Subcutaneous adipose tissue (tissue), 4 donors: ENCODE measurements around the gene EPHB3. TPM values are rescaled to one million over a fixed set of nuclear protein-coding genes. Genes with fewer than 3 reads are reported as not detected.

ENCODE experiments used
- total RNA-seq, 4 donors: library from RNA; depleted of rRNA; stranded (reverse); fragments of >200 nt; gene quantifications; one replicate each; pipeline ENCODE4 v1.1.0, GENCODE V29; 2016
- TF ChIP-seq, protein P1 (sequence below): fragments of 450-650 bp; IDR thresholded peaks from one replicate; pipeline ENCODE4 v1.5.1; 2016; ENCODE audit warnings: low read depth, mild to moderate bottlenecking, control low read depth, antibody characterized with exemption, moderate library complexity

EPHB3 gene
- total RNA-seq, 4 donors from 2014 or later, result 0.17 to 0.22 TPM; not detected in 2

DNA sequence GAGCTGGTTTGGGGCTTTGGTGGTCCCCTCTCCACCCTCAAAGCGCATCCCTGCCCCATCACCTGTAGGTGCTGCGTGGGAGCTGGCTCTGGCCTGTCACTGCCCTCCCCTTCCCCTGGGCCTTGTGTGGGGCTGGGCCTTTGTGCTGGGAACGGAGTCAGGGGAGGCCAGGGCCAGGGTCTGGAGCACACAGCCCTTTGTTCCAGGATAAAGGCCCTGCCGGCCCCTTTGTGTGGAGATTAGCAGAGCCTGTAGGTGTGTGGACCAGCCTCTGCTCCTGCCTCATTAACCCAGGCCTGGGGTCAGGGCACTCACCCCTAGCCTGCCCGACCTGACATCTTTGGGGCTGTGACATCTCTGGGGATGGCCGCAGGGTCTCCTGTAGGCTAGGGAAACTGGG, 8.9 kb downstream of the EPHB3 start:
- TF ChIP-seq, protein P1, sequence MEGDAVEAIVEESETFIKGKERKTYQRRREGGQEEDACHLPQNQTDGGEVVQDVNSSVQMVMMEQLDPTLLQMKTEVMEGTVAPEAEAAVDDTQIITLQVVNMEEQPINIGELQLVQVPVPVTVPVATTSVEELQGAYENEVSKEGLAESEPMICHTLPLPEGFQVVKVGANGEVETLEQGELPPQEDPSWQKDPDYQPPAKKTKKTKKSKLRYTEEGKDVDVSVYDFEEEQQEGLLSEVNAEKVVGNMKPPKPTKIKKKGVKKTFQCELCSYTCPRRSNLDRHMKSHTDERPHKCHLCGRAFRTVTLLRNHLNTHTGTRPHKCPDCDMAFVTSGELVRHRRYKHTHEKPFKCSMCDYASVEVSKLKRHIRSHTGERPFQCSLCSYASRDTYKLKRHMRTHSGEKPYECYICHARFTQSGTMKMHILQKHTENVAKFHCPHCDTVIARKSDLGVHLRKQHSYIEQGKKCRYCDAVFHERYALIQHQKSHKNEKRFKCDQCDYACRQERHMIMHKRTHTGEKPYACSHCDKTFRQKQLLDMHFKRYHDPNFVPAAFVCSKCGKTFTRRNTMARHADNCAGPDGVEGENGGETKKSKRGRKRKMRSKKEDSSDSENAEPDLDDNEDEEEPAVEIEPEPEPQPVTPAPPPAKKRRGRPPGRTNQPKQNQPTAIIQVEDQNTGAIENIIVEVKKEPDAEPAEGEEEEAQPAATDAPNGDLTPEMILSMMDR, result no peak

DNA sequence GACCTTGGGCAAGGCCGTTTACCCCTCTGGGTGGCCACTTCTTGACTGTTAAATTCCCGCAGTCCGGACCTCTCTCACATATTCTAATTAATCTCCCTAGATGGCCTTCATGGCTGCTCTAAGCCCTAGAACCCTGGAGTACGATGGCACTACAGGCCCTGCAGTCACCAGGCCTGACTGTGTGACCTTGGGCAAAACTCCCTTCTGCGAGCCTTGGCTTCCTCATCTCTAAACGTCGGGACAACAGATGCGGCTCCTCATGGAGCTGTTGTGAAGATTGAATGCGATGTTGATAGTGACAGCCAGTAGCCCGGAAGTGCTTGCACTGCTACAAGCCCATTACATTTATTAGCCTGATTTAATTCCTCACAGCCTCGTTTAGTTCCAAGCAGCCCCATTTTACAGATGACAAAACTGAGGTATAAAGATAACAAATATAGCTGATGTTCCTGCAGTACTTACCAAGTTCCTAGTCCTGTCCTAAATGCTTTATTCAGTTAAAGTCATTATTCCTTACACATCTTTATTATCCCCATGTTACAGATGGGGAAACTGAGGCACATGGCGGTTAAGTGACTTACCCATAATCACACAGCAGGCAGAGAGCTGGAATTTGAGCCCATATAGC, 10.3 kb downstream of the EPHB3 start:
- TF ChIP-seq, protein P1, result no peak

DNA sequence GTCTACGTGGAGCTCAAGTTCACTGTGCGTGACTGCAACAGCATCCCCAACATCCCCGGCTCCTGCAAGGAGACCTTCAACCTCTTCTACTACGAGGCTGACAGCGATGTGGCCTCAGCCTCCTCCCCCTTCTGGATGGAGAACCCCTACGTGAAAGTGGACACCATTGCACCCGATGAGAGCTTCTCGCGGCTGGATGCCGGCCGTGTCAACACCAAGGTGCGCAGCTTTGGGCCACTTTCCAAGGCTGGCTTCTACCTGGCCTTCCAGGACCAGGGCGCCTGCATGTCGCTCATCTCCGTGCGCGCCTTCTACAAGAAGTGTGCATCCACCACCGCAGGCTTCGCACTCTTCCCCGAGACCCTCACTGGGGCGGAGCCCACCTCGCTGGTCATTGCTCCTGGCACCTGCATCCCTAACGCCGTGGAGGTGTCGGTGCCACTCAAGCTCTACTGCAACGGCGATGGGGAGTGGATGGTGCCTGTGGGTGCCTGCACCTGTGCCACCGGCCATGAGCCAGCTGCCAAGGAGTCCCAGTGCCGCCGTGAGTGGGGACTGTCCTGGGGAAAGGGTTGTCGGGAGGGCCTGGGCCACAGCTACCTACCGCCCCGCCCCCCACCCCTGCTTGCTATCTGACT, 11.2 kb downstream of the EPHB3 start:
- TF ChIP-seq, protein P1, result no peak

DNA sequence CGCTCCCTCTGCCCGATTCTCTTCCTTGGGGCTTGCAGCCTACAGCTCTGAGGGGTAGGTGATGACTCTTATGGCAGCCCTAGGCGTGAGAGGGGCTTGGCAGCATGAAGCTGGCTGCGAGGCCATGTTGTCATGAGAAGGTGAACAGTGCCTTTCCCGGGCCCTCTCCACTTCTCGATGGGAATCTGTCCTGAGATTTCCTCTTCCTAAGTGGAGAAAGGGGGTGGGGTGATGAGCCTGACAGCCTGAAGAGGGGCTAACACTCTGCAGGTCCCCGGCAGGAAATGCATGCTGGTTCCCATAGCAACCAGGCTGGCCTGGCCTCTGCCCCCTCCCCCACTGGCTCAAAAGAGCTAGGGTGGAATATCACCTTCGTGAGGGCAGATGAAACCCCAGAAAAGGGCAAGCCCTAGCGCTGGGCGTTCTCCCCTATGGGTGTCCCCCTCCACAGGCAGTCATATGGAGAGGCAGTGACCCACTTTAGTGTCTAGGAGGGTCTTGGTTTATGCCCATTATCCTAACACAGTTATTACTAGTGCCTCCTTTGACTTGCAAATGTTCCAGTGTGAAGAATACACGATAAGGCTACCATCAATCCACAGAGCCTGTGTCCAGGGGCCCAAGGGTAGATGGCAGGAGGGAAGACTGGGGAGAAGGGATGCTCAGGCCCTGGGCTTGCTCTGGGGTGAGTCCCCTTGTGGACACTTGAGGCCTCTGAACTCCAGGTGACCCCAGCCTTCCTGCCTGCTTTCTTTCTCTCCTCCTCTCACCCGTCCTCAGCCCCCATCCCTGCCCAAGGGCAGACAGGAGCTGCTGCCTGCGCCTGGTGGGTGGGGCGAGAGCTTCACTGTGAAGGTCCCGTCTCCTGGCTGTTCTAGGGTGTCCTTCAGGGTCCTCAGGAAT, 13.2 kb downstream of the EPHB3 start:
- TF ChIP-seq, protein P1, result no peak

DNA sequence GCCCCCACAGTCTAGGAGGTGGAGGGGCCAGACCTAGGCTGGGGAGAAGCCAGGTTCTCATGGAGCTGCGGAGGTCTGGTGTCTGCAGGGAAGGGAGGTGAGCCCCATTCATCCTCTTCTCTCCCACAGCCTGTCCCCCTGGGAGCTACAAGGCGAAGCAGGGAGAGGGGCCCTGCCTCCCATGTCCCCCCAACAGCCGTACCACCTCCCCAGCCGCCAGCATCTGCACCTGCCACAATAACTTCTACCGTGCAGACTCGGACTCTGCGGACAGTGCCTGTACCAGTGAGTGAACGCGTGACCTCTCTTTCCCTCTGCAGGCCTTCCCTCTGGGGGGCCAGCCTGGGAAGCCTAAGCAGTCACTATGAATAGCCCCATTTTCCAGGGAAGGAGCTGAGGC, 14.1 kb downstream of the EPHB3 start:
- TF ChIP-seq, protein P1, result no peak

DNA sequence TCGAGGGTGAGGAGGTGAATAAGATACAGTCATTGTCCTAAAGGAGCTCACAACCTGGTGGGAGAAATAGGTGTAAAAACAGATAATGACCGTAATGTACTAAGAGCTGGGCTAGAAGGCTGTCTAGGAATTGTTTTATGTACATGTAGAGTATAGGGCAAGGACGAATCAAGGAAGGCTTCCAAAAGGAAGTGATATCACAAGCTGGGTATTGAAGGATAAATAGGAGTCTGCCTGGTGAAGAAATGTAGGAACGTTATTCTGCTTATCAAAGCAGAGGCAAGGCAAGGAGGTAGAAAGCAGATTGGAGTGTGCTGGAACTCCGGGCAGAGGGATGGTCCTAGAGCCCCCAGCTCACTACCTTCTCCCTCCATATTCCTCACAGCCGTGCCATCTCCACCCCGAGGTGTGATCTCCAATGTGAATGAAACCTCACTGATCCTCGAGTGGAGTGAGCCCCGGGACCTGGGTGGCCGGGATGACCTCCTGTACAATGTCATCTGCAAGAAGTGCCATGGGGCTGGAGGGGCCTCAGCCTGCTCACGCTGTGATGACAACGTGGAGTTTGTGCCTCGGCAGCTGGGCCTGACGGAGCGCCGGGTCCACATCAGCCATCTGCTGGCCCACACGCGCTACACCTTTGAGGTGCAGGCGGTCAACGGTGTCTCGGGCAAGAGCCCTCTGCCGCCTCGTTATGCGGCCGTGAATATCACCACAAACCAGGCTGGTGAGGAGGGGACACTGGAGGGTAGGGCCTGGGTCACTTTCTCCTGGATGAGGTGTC, 15.1 kb downstream of the EPHB3 start:
- TF ChIP-seq, protein P1, result no peak
